ENCODE results near the gene RAB11FIP4.

RAB11FIP4 gene

GRCh38 chr17:31580316-31580705 is 188.8 kb downstream of the RAB11FIP4 start:
- H3K4me3 ChIP-seq (ENCODE audit: low read depth, low read length): no peak overlapping the region
- H3K9ac ChIP-seq (ENCODE audit: low read length): no peak overlapping the region
- H3K27me3 ChIP-seq (ENCODE audit: control insufficient read depth, insufficient read depth, low read length): no peaks in the 10 kb centered on the region
- H3K4me1 ChIP-seq (ENCODE audit: control insufficient read depth, insufficient read depth, low read length): no peaks in the 10 kb centered on the region
- H3K36me3 ChIP-seq (ENCODE audit: control insufficient read depth, insufficient read depth, low read length): no peaks in the 10 kb centered on the region
- H3K9me3 ChIP-seq (ENCODE audit: control insufficient read depth, insufficient read depth, low read depth, low read length): no peaks in the 10 kb centered on the region
- H3K27ac ChIP-seq (ENCODE audit: low read depth, low read length): no peak overlapping the region

- Histone ChIP-seq H3K27me3 (ENCODE audit: control insufficient read depth, insufficient read depth, low read length) (no peaks in the 10 kb centered on the region), H3K27ac (ENCODE audit: low read depth, low read length) (no peak overlapping the region), H3K9me3 (ENCODE audit: control insufficient read depth, insufficient read depth, low read depth, low read length) (no peaks in the 10 kb centered on the region), H3K36me3 (ENCODE audit: control insufficient read depth, insufficient read depth, low read length) (no peaks in the 10 kb centered on the region), H3K4me3 (ENCODE audit: low read depth, low read length) (no peak overlapping the region), H3K9ac (ENCODE audit: low read length) (no peak overlapping the region), H3K4me1 (ENCODE audit: control insufficient read depth, insufficient read depth, low read length) (no peaks in the 10 kb centered on the region)
Observed at GRCh38 chr17:31580706-31581490, 189.4 kb downstream of the RAB11FIP4 start.

- Histone ChIP-seq H3K9me3 (ENCODE audit: control insufficient read depth, insufficient read depth, low read depth, low read length) (no peaks in the 10 kb centered on the region), H3K27ac (ENCODE audit: low read depth, low read length) (no peak overlapping the region), H3K36me3 (ENCODE audit: control insufficient read depth, insufficient read depth, low read length) (no peaks in the 10 kb centered on the region), H3K9ac (ENCODE audit: low read length) (no peak overlapping the region), H3K27me3 (ENCODE audit: control insufficient read depth, insufficient read depth, low read length) (no peaks in the 10 kb centered on the region), H3K4me1 (ENCODE audit: control insufficient read depth, insufficient read depth, low read length) (no peaks in the 10 kb centered on the region), H3K4me3 (ENCODE audit: low read depth, low read length) (no peak overlapping the region)
Observed at GRCh38 chr17:31581491-31581890, 190.0 kb downstream of the RAB11FIP4 start.

GRCh38 chr17:31582151-31582907 is 190.9 kb downstream of the RAB11FIP4 start:
- no peaks in the 10 kb centered on the region for H3K36me3 ChIP-seq (ENCODE audit: control insufficient read depth, insufficient read depth, low read length)
- no peak overlapping the region for H3K27ac ChIP-seq (ENCODE audit: low read depth, low read length)

GRCh38 chr17:31583772-31584356 is 192.4 kb downstream of the RAB11FIP4 start:
- H3K4me3 ChIP-seq (ENCODE audit: low read depth, low read length): no peak overlapping the region
- no peaks in the 10 kb centered on the region for H3K4me1 ChIP-seq (ENCODE audit: control insufficient read depth, insufficient read depth, low read length)
- no peaks in the 10 kb centered on the region for H3K36me3 ChIP-seq (ENCODE audit: control insufficient read depth, insufficient read depth, low read length)

More at GRCh38 chr17:31582151-31582907, 190.9 kb downstream of the RAB11FIP4 start:
- H3K4me1 ChIP-seq (ENCODE audit: control insufficient read depth, insufficient read depth, low read length): no peaks in the 10 kb centered on the region
- no peaks in the 10 kb centered on the region for H3K27me3 ChIP-seq (ENCODE audit: control insufficient read depth, insufficient read depth, low read length)
- H3K9me3 ChIP-seq (ENCODE audit: control insufficient read depth, insufficient read depth, low read depth, low read length): no peaks in the 10 kb centered on the region
- H3K9ac ChIP-seq (ENCODE audit: low read length): no peak overlapping the region
- no peak overlapping the region for H3K4me3 ChIP-seq (ENCODE audit: low read depth, low read length)

GRCh38 chr17:31584438-31585279 is 193.2 kb downstream of the RAB11FIP4 start:
- H3K27ac ChIP-seq (ENCODE audit: low read depth, low read length): no peak overlapping the region
- H3K36me3 ChIP-seq (ENCODE audit: control insufficient read depth, insufficient read depth, low read length): no peaks in the 10 kb centered on the region
- no peaks in the 10 kb centered on the region for H3K9me3 ChIP-seq (ENCODE audit: control insufficient read depth, insufficient read depth, low read depth, low read length)
- H3K27me3 ChIP-seq (ENCODE audit: control insufficient read depth, insufficient read depth, low read length): no peaks in the 10 kb centered on the region
- no peaks in the 10 kb centered on the region for H3K4me1 ChIP-seq (ENCODE audit: control insufficient read depth, insufficient read depth, low read length)
- H3K9ac ChIP-seq (ENCODE audit: low read length): no peak overlapping the region
- H3K4me3 ChIP-seq (ENCODE audit: low read depth, low read length): no peak overlapping the region

More at GRCh38 chr17:31583772-31584356, 192.4 kb downstream of the RAB11FIP4 start:
- no peak overlapping the region for H3K27ac ChIP-seq (ENCODE audit: low read depth, low read length)
- H3K27me3 ChIP-seq (ENCODE audit: control insufficient read depth, insufficient read depth, low read length): no peaks in the 10 kb centered on the region
- no peaks in the 10 kb centered on the region for H3K9me3 ChIP-seq (ENCODE audit: control insufficient read depth, insufficient read depth, low read depth, low read length)
- no peak overlapping the region for H3K9ac ChIP-seq (ENCODE audit: low read length)

GRCh38 chr17:31585280-31585630 is 193.8 kb downstream of the RAB11FIP4 start:
- no peaks in the 10 kb centered on the region for H3K4me1 ChIP-seq (ENCODE audit: control insufficient read depth, insufficient read depth, low read length)
- no peak overlapping the region for H3K4me3 ChIP-seq (ENCODE audit: low read depth, low read length)

GRCh38 chr17:31586946-31587345 is 195.5 kb downstream of the RAB11FIP4 start:
- no peak overlapping the region for H3K4me3 ChIP-seq (ENCODE audit: low read depth, low read length)
- H3K4me1 ChIP-seq (ENCODE audit: control insufficient read depth, insufficient read depth, low read length): no peaks in the 10 kb centered on the region
- H3K27me3 ChIP-seq (ENCODE audit: control insufficient read depth, insufficient read depth, low read length): no peaks in the 10 kb centered on the region
- no peak overlapping the region for H3K27ac ChIP-seq (ENCODE audit: low read depth, low read length)
- no peak overlapping the region for H3K9ac ChIP-seq (ENCODE audit: low read length)
- no peaks in the 10 kb centered on the region for H3K9me3 ChIP-seq (ENCODE audit: control insufficient read depth, insufficient read depth, low read depth, low read length)
- H3K36me3 ChIP-seq (ENCODE audit: control insufficient read depth, insufficient read depth, low read length): no peaks in the 10 kb centered on the region

More at GRCh38 chr17:31585280-31585630, 193.8 kb downstream of the RAB11FIP4 start:
- Histone ChIP-seq H3K9me3 (ENCODE audit: control insufficient read depth, insufficient read depth, low read depth, low read length) (no peaks in the 10 kb centered on the region), H3K36me3 (ENCODE audit: control insufficient read depth, insufficient read depth, low read length) (no peaks in the 10 kb centered on the region), H3K27me3 (ENCODE audit: control insufficient read depth, insufficient read depth, low read length) (no peaks in the 10 kb centered on the region), H3K9ac (ENCODE audit: low read length) (no peak overlapping the region), H3K27ac (ENCODE audit: low read depth, low read length) (no peak overlapping the region)

- H3K9ac ChIP-seq (ENCODE audit: low read length): no peak overlapping the region
- no peak overlapping the region for H3K27ac ChIP-seq (ENCODE audit: low read depth, low read length)
- H3K4me1 ChIP-seq (ENCODE audit: control insufficient read depth, insufficient read depth, low read length): no peaks in the 10 kb centered on the region
- H3K4me3 ChIP-seq (ENCODE audit: low read depth, low read length): no peak overlapping the region
- H3K36me3 ChIP-seq (ENCODE audit: control insufficient read depth, insufficient read depth, low read length): no peaks in the 10 kb centered on the region
- no peaks in the 10 kb centered on the region for H3K27me3 ChIP-seq (ENCODE audit: control insufficient read depth, insufficient read depth, low read length)
- no peaks in the 10 kb centered on the region for H3K9me3 ChIP-seq (ENCODE audit: control insufficient read depth, insufficient read depth, low read depth, low read length)
Observed at GRCh38 chr17:31587462-31587861, 196.0 kb downstream of the RAB11FIP4 start.
